Esophagus muscularis mucosa (tissue), 4 donors: ENCODE results near the gene LIMK2. TPM values are rescaled to one million over a fixed set of nuclear protein-coding genes. Genes with fewer than 3 reads are reported as not detected.

Experiments used
- DNase-seq: peaks from one replicate; pipeline ENCODE4 v3.0.0-alpha.2; 2017; ENCODE audit errors: extremely low spot score
- H3K27ac ChIP-seq, 4 donors: fragments of 200-600 bp; sonication (generic); replicated peaks in 1 of 4; 1 replicate in 3 of 4; 2 replicates in 1 of 4; pipeline ENCODE4 v1.5.1; 2016 to 2019; ENCODE audit warnings: mild to moderate bottlenecking in 1 of 4
- H3K27me3 ChIP-seq, 4 donors: fragments of 200-600 bp; sonication (generic); one replicate each; pipeline versions ENCODE4 v1.5.1 to v1.6.0; 2016 to 2019
- H3K36me3 ChIP-seq, 4 donors: fragments of 200-600 bp; sonication (generic); one replicate each; pipeline ENCODE4 v1.5.1; 2016 to 2019
- H3K4me1 ChIP-seq, 4 donors: fragments of 200-600 bp; sonication (generic); one replicate each; pipeline ENCODE4 v1.5.1; 2016 to 2019
- H3K4me3 ChIP-seq, 4 donors: fragments of 200-600 bp; sonication (generic); 1 replicate in 2 of 4; 2 replicates in 2 of 4; pipeline ENCODE4 v1.5.1; 2016 to 2019; ENCODE audit warnings: mild to moderate bottlenecking in 4 of 4, moderate library complexity in 1 of 4
- H3K9me3 ChIP-seq, 4 donors: fragments of 200-600 bp; sonication (generic); 1 replicate in 3 of 4; 2 replicates in 1 of 4; pipeline ENCODE4 v1.5.1; 2016 to 2019
- CTCF ChIP-seq, 3 experiments: fragments of 200-600 bp in 2 of 3; fragments of 450-650 bp in 1 of 3; sonication (generic) in 2 of 3; IDR thresholded peaks; one replicate each; pipeline ENCODE4 v1.5.1; 2017 to 2019; ENCODE audit warnings: antibody characterized with exemption in 3 of 3, mild to moderate bottlenecking in 2 of 3, moderate library complexity in 1 of 3
- EP300 ChIP-seq: sonication (generic); formaldehyde crosslinking; IDR thresholded peaks from one replicate; pipeline ENCODE4 v1.6.1; 2017; ENCODE audit warnings: antibody characterized with exemption
- POLR2A ChIP-seq: fragments of 450-650 bp; IDR thresholded peaks from one replicate; pipeline ENCODE4 v1.6.1; 2017; ENCODE audit warnings: antibody characterized with exemption, moderate library complexity, mild to moderate bottlenecking, low read depth
- POLR2AphosphoS5 ChIP-seq, 2 donors: sonication (generic); formaldehyde crosslinking; IDR thresholded peaks; one replicate each; pipeline ENCODE4 v1.6.1; 2017; ENCODE audit warnings: antibody characterized with exemption in 2 of 2
- WGBS: methylation state at CpG from one replicate; pipeline ENCODE4 v1.1.5; 2018; 5-methylcytosine and 5-hydroxymethylcytosine counted together
- intact Hi-C: fragments of 100-400 bp; cut with DNase I; formaldehyde crosslinking; loops from one replicate; pipeline ENCODE4 v1.15.1; 2023
- total RNA-seq, 4 donors: library from RNA; depleted of rRNA; stranded (reverse); fragments of >200 nt; gene quantifications; one replicate each; pipeline versions ENCODE4 v1.1.0 to v1.2.1, GENCODE V29; 2016

Gene LIMK2
- total RNA-seq, 4 donors from 2014 or later: 12.0 to 18.2 (median 14.3) TPM

- Histone ChIP-seq H3K9me3 (no peaks in the 10 kb centered on the region), H3K4me3 (no peak overlapping the region), H3K4me1 (peaks cover 0 to 3% (median 0%) of the 10 kb centered on the region in 4 donors), H3K27ac (peak overlapping the region in 1 of 4 donors; percentile 45), H3K27me3 (no peaks in the 10 kb centered on the region), H3K36me3 (peaks cover 40 to 97% (median 86%) of the 10 kb centered on the region in 4 donors)
- TF ChIP-seq EP300 (no peak), CTCF (IDR thresholded peaks at IDR 0.05) (no peak), POLR2A (no peak), POLR2AphosphoS5 (IDR thresholded peaks at IDR 0.05) (no peak)
- intact Hi-C loops: no loop called here
- no peak for DNase-seq
- WGBS: 63% methylated on average over 6 of the region's 6 CpGs
Measured at GRCh38 chr22:31278626-31279326, 66.7 kb downstream of the LIMK2 start.

- DNase-seq: no peak
- peaks cover 35 to 97% (median 86%) of the 10 kb centered on the region in 4 donors for H3K36me3 ChIP-seq
- peaks cover 0 to 3% (median 1%) of the 10 kb centered on the region in 4 donors for H3K4me1 ChIP-seq
- intact Hi-C loops: no loop called here
- no peaks in the 10 kb centered on the region for H3K27me3 ChIP-seq
- H3K4me3 ChIP-seq: no peak overlapping the region
- H3K9me3 ChIP-seq: no peaks in the 10 kb centered on the region
- H3K27ac ChIP-seq: peak overlapping the region in 1 of 4 donors; percentile 45
- TF ChIP-seq POLR2A (no peak), POLR2AphosphoS5 (IDR thresholded peaks at IDR 0.05) (no peak), CTCF (IDR thresholded peaks at IDR 0.05) (no peak), EP300 (no peak)
Measured at GRCh38 chr22:31279327-31279669, 67.2 kb downstream of the LIMK2 start.

GRCh38 chr22:31279821-31280505 lies 67.9 kb downstream of the LIMK2 start:
- no peak for DNase-seq

GRCh38 chr22:31281733-31282132 lies 69.6 kb downstream of the LIMK2 start:
- no peak for DNase-seq
- peak overlapping the region in 1 of 4 donors; percentile 12 for H3K27ac ChIP-seq

More at GRCh38 chr22:31279821-31280505, 67.9 kb downstream of the LIMK2 start:
- Histone ChIP-seq H3K4me3 (no peak overlapping the region), H3K27me3 (no peaks in the 10 kb centered on the region), H3K4me1 (peaks cover 3 to 9% (median 8%) of the 10 kb centered on the region in 4 donors), H3K9me3 (no peaks in the 10 kb centered on the region), H3K36me3 (peaks cover 40 to 97% (median 86%) of the 10 kb centered on the region in 4 donors), H3K27ac (peak overlapping the region in 1 of 4 donors; percentile 45)
- TF ChIP-seq POLR2A (no peak), EP300 (no peak), CTCF (IDR thresholded peaks at IDR 0.05) (no peak), POLR2AphosphoS5 (IDR thresholded peaks at IDR 0.05) (no peak)
- intact Hi-C loops: no loop called here

More at GRCh38 chr22:31281733-31282132, 69.6 kb downstream of the LIMK2 start:
- H3K4me3 ChIP-seq: no peak overlapping the region
- peaks cover 14 to 25% (median 17%) of the 10 kb centered on the region in 4 donors for H3K4me1 ChIP-seq
- H3K9me3 ChIP-seq: no peaks in the 10 kb centered on the region
- H3K27me3 ChIP-seq: no peaks in the 10 kb centered on the region
- 0% methylated on average over 1 of the region's 4 CpGs for WGBS
- H3K36me3 ChIP-seq: peaks cover 42 to 100% (median 92%) of the 10 kb centered on the region in 4 donors
- intact Hi-C loops: no loop called here
- TF ChIP-seq CTCF (IDR thresholded peaks at IDR 0.05): no peak
- TF ChIP-seq EP300: no peak
- TF ChIP-seq POLR2A: no peak
- TF ChIP-seq POLR2AphosphoS5 (IDR thresholded peaks at IDR 0.05): no peak
